Left lobe of liver (tissue), 2 donors: ENCODE results near the gene LPIN1. TPM values are rescaled to one million over a fixed set of nuclear protein-coding genes. Genes with fewer than 3 reads are reported as not detected.

Experiments
- ATAC-seq: fragments of 200-7000 bp; cut with Tn5 transposase; one replicate; pipeline ENCODE4 v1.9.1; 2020; ENCODE audit warnings: mild to moderate bottlenecking, moderate library complexity
- DNase-seq: peaks from one replicate; pipeline ENCODE4 v3.0.0-alpha.2; 2020; ENCODE audit warnings: low spot score
- total RNA-seq: library from RNA; stranded (reverse); gene quantifications from one replicate; pipeline ENCODE4 v1.2.1, GENCODE V29; 2021
- donor health status: DM: no; HTN: no; CAD: no; lungs with moderate emphysema.
- donor health status: DM: no; HTN: yes; CAD: no.

The LPIN1 gene
- total RNA-seq, 1 donor from 2014 or later: 20.7 TPM

GRCh38 chr2:11761259-11761658 lies 14.8 kb downstream of the LPIN1 start:
- DNase-seq: no peak
- ATAC-seq: no peak

DNA sequence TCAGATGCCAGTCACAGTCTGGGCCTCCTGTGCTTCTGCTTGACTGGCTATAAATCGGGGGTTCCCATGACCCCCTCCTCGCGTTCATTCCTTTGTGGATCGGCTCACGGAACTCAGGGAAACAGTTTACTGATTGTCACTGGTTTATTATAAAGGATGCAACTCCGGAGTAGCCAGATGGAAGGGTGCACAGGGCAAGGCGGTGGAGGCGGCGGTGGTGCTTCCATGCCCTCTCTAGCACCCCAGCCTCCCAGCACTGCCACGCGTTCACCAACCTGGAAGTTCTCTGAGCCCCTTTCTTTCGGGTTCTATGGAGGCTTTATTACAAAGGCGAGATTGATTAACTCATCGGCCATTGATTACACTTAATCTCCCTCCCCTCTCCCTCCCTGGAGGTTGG lies 15.6 kb downstream of the LPIN1 start:
- DNase-seq (no peak), ATAC-seq (no peak)

- ATAC-seq (no peak), DNase-seq (no peak)
Observed at GRCh38 chr2:11762799-11763461, 16.5 kb downstream of the LPIN1 start.

- DNase-seq (peak; percentile 84), ATAC-seq (peak; percentile 99)
Observed at GRCh38 chr2:11764359-11764758, 17.9 kb downstream of the LPIN1 start.

DNA sequence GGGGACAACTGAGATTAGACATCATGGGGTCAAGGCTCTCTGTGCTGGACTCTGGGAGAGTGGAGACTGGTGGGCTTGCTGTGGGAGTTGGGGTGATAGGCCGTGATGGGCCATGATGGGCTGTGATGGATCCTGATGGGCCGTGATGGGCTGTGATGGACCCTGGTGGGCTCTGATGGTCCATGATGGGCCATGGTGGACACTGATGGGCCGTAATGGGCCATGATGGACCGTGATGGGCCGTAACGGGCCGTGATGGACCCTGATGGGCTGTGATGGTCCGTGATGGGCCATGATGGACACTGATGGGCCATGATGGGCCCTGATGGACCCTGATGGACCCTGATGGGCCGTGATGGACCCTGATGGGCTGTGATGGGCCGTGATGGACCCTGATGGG lies 18.5 kb downstream of the LPIN1 start:
- DNase-seq (no peak), ATAC-seq (no peak)

GRCh38 chr2:11765501-11765900 lies 19.1 kb downstream of the LPIN1 start:
- DNase-seq (no peak), ATAC-seq (no peak)

DNA sequence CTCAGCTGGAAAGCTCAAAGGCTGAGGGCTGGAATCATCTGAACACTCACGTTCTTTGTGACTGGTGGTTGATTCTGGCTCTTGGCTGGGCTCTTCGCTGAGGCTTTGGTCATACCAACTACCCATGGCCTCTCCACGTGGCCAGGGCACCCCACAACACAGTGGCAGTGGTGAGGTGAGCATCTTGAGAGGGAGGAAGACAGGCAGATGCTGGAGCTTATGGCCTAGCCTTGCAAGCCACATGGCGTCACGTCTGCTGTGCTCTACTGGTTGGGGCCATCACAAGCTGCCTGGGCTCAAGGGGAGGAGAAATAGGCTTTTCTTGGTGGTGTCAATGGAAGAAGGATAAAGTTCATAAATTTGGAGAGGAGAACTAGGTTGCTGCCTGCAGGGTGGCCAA lies 19.6 kb downstream of the LPIN1 start:
- DNase-seq (no peak), ATAC-seq (no peak)

- DNase-seq (no peak), ATAC-seq (no peak)
Observed at GRCh38 chr2:11767779-11768178, 21.3 kb downstream of the LPIN1 start.

- ATAC-seq (no peak), DNase-seq (no peak)
Observed at GRCh38 chr2:11768946-11769345, 22.5 kb downstream of the LPIN1 start.

DNA sequence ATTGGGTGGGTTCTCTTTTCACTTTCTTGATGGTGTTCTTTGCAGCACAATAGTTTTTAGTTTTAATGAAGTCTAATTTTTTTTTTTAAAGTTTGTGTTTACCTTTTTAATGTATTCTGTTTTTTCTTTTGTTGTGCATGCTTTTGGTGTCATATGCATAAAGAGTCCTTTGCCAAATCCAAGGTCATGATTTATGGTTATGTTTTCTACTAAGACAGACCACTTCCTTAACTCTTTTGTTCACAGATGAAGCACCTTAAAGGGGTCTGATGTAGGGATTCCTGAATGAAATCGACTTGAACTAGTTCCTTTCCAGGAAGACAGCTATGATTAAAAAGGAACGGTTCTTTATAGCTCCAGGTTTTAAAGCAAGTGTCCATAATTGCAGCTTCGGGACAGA lies 23.1 kb downstream of the LPIN1 start:
- DNase-seq: no peak
- no peak for ATAC-seq

GRCh38 chr2:11770531-11771188 lies 24.2 kb downstream of the LPIN1 start:
- DNase-seq: no peak
- ATAC-seq: no peak

DNA sequence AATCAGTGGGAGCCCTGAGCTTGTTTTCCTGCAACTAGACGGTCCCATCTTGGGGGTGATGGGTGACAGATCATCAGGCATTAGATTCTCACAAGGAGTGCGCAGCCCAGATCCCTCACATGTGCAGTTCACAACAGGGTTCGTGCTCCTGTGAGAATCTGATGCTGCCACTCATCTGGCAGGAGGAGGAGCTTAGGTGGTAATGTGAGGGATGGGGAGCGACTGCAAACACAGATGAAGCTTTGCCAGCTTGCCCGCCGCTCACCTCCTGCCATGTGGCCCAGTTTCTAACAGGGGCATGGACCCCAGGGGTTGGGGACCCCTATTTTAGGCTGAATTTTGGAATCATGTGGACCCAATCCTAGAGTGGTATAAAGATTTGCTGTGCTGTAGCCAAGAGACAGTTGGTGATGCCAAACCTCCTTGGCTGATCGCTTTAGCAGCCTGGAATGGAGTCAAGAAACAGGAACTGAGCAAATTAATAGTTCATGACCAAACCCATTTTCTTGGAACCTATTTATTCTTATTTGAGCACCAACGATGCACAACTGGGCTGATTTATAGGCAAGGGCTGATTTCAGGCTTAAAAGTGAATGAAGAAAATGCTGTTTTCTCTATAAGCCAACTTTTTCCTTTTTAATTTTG lies 25.7 kb downstream of the LPIN1 start:
- ATAC-seq: peak; percentile 47

GRCh38 chr2:11773111-11773510 lies 26.7 kb downstream of the LPIN1 start:
- DNase-seq: no peak
- no peak for ATAC-seq

More for the DNA sequence above, 25.7 kb downstream of the LPIN1 start:
- DNase-seq: no peak

DNA sequence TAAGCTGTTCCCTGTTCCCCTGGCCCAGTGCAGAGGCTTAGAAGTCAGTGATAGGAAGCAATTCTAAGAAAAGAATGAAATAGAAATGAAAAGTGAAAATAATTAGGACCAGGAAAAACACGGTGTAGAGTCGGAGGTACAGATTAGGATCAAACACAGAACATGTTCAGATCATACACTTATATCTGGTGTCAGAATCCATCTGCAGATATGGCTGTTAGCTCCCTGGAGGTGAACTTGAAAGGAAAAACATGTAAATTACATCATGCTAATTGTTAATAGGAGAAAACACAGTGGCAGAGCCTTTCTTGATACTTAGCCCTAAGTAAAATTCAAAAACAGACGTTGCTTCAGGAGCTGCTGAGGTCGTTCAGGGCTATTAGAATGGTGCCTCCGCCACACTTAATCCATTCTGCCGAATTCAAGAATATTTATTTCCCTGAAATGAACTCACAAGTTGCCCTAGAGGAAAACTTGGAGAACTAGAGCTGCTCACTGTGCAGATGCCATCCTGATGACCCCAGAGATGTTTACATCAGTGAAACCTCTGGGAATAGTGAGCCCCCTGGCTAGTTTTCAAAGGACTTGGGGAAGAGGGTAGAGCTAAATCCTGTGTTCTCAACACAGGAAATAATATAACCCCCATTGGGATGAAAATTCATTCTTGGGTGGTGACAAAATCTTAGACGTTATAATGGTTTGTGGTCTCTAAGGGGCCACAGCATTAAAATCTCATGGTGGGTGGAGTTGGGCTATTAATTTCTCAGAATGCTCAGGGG lies 27.5 kb downstream of the LPIN1 start:
- no peak for ATAC-seq
- no peak for DNase-seq

GRCh38 chr2:11774600-11774999 lies 28.2 kb downstream of the LPIN1 start:
- ATAC-seq: no peak
- no peak for DNase-seq

DNA sequence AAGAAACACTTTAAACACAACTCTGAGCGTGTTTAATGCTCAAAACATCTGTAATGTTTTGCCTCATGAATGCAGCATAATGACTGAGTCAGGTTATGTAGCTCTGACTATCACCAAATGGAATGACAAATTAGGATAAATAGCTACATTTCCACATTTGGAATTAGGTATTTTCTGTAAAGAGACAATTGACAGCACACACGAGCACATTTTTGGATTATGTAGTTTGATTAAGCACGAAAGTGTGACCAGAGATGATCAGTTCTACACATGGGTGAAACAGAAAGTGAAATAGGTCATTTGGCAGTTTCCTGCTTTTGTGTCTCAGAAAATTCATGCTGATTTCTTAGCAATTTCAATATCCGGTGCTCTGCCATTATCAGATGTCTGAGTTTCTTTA lies 29.0 kb downstream of the LPIN1 start:
- ATAC-seq: no peak
- no peak for DNase-seq

DNA sequence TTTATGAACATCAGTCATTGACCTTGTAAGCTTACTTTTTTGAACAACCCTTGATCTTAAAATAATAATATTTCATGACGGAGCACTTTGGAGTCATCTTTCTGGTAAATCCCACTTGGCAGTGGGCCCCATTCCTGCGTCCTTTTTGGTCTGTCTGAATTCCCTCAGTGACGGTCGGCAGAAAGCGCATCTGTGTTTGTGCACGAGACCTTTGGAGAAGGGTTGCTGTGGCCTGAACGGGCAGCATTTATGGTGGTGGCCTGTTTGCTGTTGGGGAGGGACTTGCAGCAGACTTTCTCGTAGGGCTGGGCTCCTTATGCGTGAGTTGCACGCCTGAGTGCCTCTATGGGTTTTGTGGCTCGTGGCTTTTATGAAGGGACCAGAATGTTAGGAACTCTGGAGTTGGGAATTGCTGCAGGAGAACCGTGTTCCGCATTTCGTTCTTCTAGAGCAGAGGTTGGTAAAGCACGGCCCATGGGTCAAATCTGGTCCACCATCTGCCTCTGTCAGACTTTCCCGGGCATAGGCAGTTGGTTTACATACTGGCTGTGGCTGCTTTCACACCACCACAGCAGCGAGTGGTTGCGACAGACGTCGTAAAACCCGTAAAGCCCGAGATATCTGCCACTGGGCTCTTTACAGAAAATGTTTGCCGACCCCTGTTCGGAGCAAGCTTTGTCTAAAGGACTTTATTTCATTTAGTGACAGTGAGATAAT lies 30.8 kb downstream of the LPIN1 start:
- ATAC-seq (no peak), DNase-seq (no peak)

- ATAC-seq (no peak), DNase-seq (no peak)
Observed at GRCh38 chr2:11777886-11778415, 31.5 kb downstream of the LPIN1 start.

DNA sequence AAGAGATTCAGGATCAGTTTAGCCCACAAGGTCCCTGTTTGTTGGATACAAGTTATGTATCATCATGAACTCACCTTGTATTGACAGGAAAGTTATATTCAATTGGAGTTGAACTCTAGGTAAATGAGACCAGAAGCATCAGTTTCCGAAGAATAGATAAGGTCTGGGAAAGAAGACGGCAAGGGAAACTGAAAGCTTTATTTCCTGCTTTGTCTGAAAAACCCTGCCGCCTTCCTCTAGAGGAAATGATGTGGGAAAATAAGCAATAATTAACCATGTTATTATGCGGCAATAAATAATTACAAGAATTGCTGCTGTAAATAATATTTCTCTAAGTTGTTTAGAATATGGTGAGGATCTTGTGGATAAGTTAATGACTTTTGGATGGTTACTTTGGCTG lies 32.0 kb downstream of the LPIN1 start:
- ATAC-seq (no peak), DNase-seq (no peak)

- peak; percentile 97 for ATAC-seq
Observed at GRCh38 chr2:11778923-11779757, 32.7 kb downstream of the LPIN1 start.

More at GRCh38 chr2:11778923-11779757, 32.7 kb downstream of the LPIN1 start:
- peak; percentile 70 for DNase-seq
